PC-3 (cell line): Measurements from ENCODE around the gene EXOC1L. TPM values are rescaled to one million over a fixed set of nuclear protein-coding genes. Genes with fewer than 3 reads are reported as not detected.
A peak's percentile ranks its signal among the peaks of the same experiment; 100 is the strongest.

Experiments used
- ATAC-seq: fragments of 200-7000 bp; cut with Tn5 transposase; 2 replicates; pipeline ENCODE4 v1.9.1; 2020; ENCODE audit warnings: mild to moderate bottlenecking, moderate library complexity
- BruUV-seq: library from RNA; stranded (reverse); fragments of 400-500 nt; replicated peaks from 2 replicates; lab custom pipeline; 2021; lab: Mats Ljungman, UMichigan
- CTCF ChIA-PET: fragments of 300-600 bp; sonication (Branson Sonifier 250); formaldehyde crosslinking; loops from one replicate; lab custom pipeline; 2022; ENCODE audit warnings: antibody characterized with exemption; lab: Charles Lee
- POLR2A ChIA-PET: fragments of 300-600 bp; sonication (Branson Sonifier 250); formaldehyde crosslinking; loops from one replicate; lab custom pipeline; 2022; ENCODE audit warnings: antibody characterized with exemption; ENCODE audit not compliant: unreplicated experiment; lab: Charles Lee
- DNase-seq: peaks from one replicate; pipeline ENCODE4 v3.0.0-alpha.2; 2015
- H2AFZ ChIP-seq: fragments of 300-600 bp; sonication (generic); 2 replicates; pipeline ENCODE4 v1.6.0; 2016; ENCODE audit warnings: antibody characterized with exemption, low read length
- H3F3A ChIP-seq: fragments of 300-600 bp; sonication (generic); one replicate; pipeline ENCODE4 v1.6.0; 2017; ENCODE audit warnings: antibody characterized with exemption, low read length, control low read depth, mild to moderate bottlenecking; ENCODE audit not compliant: unreplicated experiment
- H3K27ac ChIP-seq: fragments of 300-600 bp; sonication (generic); 2 replicates; pipeline ENCODE4 v1.5.1; 2016; ENCODE audit warnings: mild to moderate bottlenecking, low read length
- H3K27me3 ChIP-seq: fragments of 300-600 bp; sonication (generic); 2 replicates; pipeline ENCODE4 v1.6.1; 2016; ENCODE audit warnings: low read length, mixed read lengths
- H3K36me3 ChIP-seq: fragments of 300-600 bp; sonication (generic); 2 replicates; pipeline ENCODE4 v1.6.1; 2016; ENCODE audit warnings: low read depth, mixed run types, low read length, mixed read lengths
- H3K4me1 ChIP-seq: fragments of 300-600 bp; sonication (generic); 2 replicates; pipeline ENCODE4 v1.5.1; 2016; ENCODE audit warnings: low read length; ENCODE audit not compliant: insufficient read depth
- H3K4me2 ChIP-seq: fragments of 300-600 bp; sonication (generic); 2 replicates; pipeline ENCODE4 v1.6.0; 2016; ENCODE audit warnings: low read length
- H3K4me3 ChIP-seq: fragments of 300-600 bp; sonication (generic); 2 replicates; pipeline ENCODE4 v1.5.1; 2016; ENCODE audit warnings: mild to moderate bottlenecking, low read length, mixed read lengths
- H3K79me2 ChIP-seq: fragments of 300-600 bp; sonication (generic); 2 replicates; pipeline ENCODE4 v1.6.1; 2017; ENCODE audit warnings: low read length, mixed read lengths
- H3K9ac ChIP-seq: fragments of 300-600 bp; sonication (generic); 2 replicates; pipeline ENCODE4 v1.6.0; 2016; ENCODE audit warnings: mild to moderate bottlenecking, low read length
- H3K9me2 ChIP-seq: fragments of 300-600 bp; sonication (generic); replicated peaks from 2 replicates; pipeline ENCODE4 v1.6.1; 2016; ENCODE audit warnings: mixed run types, low read length, mixed read lengths
- H3K9me3 ChIP-seq: fragments of 300-600 bp; sonication (generic); 2 replicates; pipeline ENCODE4 v1.6.1; 2016; ENCODE audit warnings: low read length, mixed read lengths
- H4K20me1 ChIP-seq: fragments of 300-600 bp; sonication (generic); 2 replicates; pipeline ENCODE4 v1.6.1; 2016; ENCODE audit warnings: low read length, mixed read lengths
- CTCF ChIP-seq: fragments of 300-600 bp; sonication (generic); conservative IDR thresholded peaks from 2 replicates; pipeline ENCODE4 v1.5.1; 2017; ENCODE audit warnings: antibody characterized with exemption, low read depth, mild to moderate bottlenecking, low read length
- EZH2 ChIP-seq: fragments of 300-600 bp; sonication (generic); IDR thresholded peaks from one replicate; pipeline ENCODE4 v1.6.1; 2017; ENCODE audit warnings: antibody characterized with exemption, mild to moderate bottlenecking, low read length; ENCODE audit not compliant: unreplicated experiment
- EZH2phosphoT487 ChIP-seq: fragments of 300-600 bp; sonication (generic); IDR thresholded peaks from 2 replicates; pipeline ENCODE4 v1.6.1; 2018; ENCODE audit warnings: mild to moderate bottlenecking, antibody characterized with exemption, low read length, borderline replicate concordance
- intact Hi-C: fragments of 100-400 bp; cut with micrococcal nuclease; formaldehyde crosslinking; loops from 2 replicates; pipeline ENCODE4 v1.9.0; 2023
- total RNA-seq: library from RNA; depleted of rRNA; stranded (reverse); fragments of >200 nt; gene quantifications from 2 replicates; pipeline ENCODE4 v1.2.3, GENCODE V29; 2014

EXOC1L gene
- total RNA-seq, 1 experiment from 2014 or later = not detected

DNA sequence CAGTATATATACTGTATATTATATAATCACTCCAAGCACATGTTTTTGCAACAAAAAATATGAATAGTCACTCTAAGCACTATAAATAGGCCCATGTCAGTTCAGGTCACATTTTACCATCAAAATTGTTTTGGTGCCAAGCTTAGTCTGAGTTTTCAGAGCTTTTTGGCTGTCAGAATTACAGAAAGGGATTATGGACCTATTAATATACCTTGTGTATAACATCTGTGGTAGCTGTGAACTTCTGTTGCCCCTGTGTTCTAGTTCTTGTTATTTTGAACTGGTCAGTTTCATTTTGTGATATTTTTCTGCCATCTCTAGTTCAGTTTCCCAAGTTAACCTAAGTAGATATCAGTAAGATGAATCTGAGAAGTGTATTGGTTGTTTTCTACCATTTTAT is 56.8 kb downstream of the EXOC1L start:
- TF ChIP-seq EZH2phosphoT487 (no peak), CTCF (no peak), EZH2 (no peak)
- ChIA-PET CTCF (no interaction called here), POLR2A (no interaction called here)
- H3K9me3 ChIP-seq = no peaks in the 10 kb centered on the region
- BruUV-seq = no TSS peak
- no peaks in the 10 kb centered on the region for H3K27me3 ChIP-seq
- intact Hi-C loops = no loop called here
- peaks cover 7% of the 10 kb centered on the region; the same call in 1 of the 2 replicates for H3K4me1 ChIP-seq
- peaks cover 42% of the 10 kb centered on the region for H3K36me3 ChIP-seq
- H3F3A ChIP-seq = no peaks in the 10 kb centered on the region
- H2AFZ ChIP-seq = no peak overlapping the region
- H3K9me2 ChIP-seq = no peaks in the 10 kb centered on the region
- no peak overlapping the region for H3K9ac ChIP-seq
- no peak for ATAC-seq
- DNase-seq = no peak
- H3K79me2 ChIP-seq = no peaks in the 10 kb centered on the region
- no peak overlapping the region for H3K4me2 ChIP-seq
- no peak overlapping the region for H3K4me3 ChIP-seq
- H3K27ac ChIP-seq = no peak overlapping the region
- H4K20me1 ChIP-seq = no peaks in the 10 kb centered on the region

DNA sequence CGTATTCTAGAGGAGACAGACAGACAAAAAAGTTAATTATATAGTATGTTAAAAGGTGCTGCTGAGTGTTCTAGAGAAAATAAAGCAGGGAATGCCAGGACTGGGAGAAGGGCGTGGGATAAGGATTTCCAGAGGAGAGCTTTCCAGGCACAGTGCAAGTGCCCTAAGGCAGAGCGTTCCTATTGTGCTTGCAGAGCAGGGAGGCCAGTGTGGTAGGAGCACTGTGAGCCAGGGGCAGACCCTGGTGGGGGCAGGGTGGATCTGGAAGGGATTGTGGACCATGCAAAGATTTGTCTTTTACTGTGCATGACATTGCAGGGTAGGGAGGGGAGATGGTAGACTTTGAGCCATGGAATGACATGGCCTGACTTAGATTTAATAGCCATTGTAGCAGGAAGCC is 59.6 kb downstream of the EXOC1L start:
- Histone ChIP-seq H3K9me2 (no peaks in the 10 kb centered on the region), H3K9me3 (no peaks in the 10 kb centered on the region), H3K4me2 (no peak overlapping the region), H3F3A (no peaks in the 10 kb centered on the region), H2AFZ (no peak overlapping the region), H3K4me3 (no peak overlapping the region), H3K36me3 (peaks cover 37% of the 10 kb centered on the region), H3K27ac (no peak overlapping the region), H3K9ac (no peak overlapping the region), H3K4me1 (peaks cover 7% of the 10 kb centered on the region; the same call in 1 of the 2 replicates), H3K27me3 (no peaks in the 10 kb centered on the region), H4K20me1 (no peaks in the 10 kb centered on the region), H3K79me2 (no peaks in the 10 kb centered on the region)
- ATAC-seq = no peak
- DNase-seq = no peak
- BruUV-seq = no TSS peak
- TF ChIP-seq EZH2phosphoT487 (no peak), CTCF (no peak), EZH2 (no peak)
- intact Hi-C loops = no loop called here
- ChIA-PET CTCF (no interaction called here), POLR2A (no interaction called here)

DNA sequence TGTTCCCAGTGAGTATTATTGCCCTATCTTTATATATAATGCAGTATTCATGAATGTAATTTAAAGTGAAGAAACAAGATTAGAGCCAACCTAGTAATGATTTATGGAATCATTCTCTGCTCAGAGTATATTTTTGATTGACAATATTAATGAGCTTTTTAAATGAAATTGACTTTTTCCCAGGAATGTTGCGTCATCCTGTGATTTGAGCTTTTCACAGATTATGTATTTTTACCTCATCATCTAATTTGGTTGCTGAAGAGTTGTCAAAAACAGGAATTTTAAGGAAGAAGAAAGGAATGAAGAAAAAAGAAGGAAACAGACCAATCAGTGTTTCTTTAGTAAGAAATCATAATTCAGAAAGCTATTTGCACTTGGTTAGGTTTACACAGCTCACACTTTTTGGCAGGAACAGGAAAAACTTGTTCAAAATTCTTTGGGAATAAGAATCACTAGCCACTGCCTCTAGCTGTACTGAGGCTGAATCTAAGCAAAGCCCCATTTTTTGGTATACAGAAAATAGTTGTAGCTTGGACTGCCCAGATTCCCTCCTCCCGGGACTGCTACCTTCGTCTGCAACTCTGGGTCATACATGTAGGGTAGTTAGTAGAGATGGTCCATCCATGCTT is 61.2 kb downstream of the EXOC1L start:
- TF ChIP-seq CTCF (no peak), EZH2 (no peak), EZH2phosphoT487 (no peak)
- H3K4me2 ChIP-seq = no peak overlapping the region
- no peaks in the 10 kb centered on the region for H4K20me1 ChIP-seq
- no peaks in the 10 kb centered on the region for H3F3A ChIP-seq
- no peak overlapping the region for H2AFZ ChIP-seq
- H3K27ac ChIP-seq = no peak overlapping the region
- no peaks in the 10 kb centered on the region for H3K27me3 ChIP-seq
- no peaks in the 10 kb centered on the region for H3K9me2 ChIP-seq
- ChIA-PET POLR2A (interaction anchor here (1.0 kb wide), 1 partner anchor 68 kb away, joined by 4 read pairs; the partner anchor contains the start of gene CEP135), CTCF (interaction anchor here (0.6 kb wide), 1 partner anchor 10 kb away, joined by 3 read pairs; no protein-coding TSS in a partner anchor)
- BruUV-seq = no TSS peak
- peak; percentile 50 for DNase-seq
- H3K36me3 ChIP-seq = peaks cover 39% of the 10 kb centered on the region
- no peaks in the 10 kb centered on the region for H3K9me3 ChIP-seq
- H3K4me3 ChIP-seq = no peak overlapping the region
- intact Hi-C loops = no loop called here
- peak; percentile 29; the same call in 1 of the 2 replicates for ATAC-seq
- no peak overlapping the region for H3K9ac ChIP-seq
- H3K79me2 ChIP-seq = no peaks in the 10 kb centered on the region
- peaks cover 7% of the 10 kb centered on the region; the same call in 1 of the 2 replicates for H3K4me1 ChIP-seq
